ENCODE data around the gene PTGR2.
"Not testable (repeated sequence)": the region's sequence is repeated elsewhere in the genome, so short reads cannot be mapped to it uniquely, and the experiment has no call there.

The PTGR2 gene

GRCh38 chr14:73887694-73888459 is 36.2 kb downstream of the PTGR2 start:
- no peak for DNase-seq

GRCh38 chr14:73888460-73888725 is 36.8 kb downstream of the PTGR2 start:
- no peak for DNase-seq

GRCh38 chr14:73888971-73889370 is 37.3 kb downstream of the PTGR2 start:
- no peak for DNase-seq

- no peak for DNase-seq
These were observed 37.7 kb downstream of the PTGR2 start for GRCh38 chr14:73889376-73889775.

- not testable (repeated sequence) for DNase-seq
These were observed 42.6 kb downstream of the PTGR2 start for GRCh38 chr14:73894180-73894687.

GRCh38 chr14:73895939-73896338 is 44.3 kb downstream of the PTGR2 start:
- no peak for DNase-seq

GRCh38 chr14:73896521-73896920 is 44.9 kb downstream of the PTGR2 start:
- DNase-seq = no peak

- DNase-seq = no peak
These were observed 51.4 kb downstream of the PTGR2 start for GRCh38 chr14:73903028-73903427.

GRCh38 chr14:73909681-73910080 is 58.0 kb downstream of the PTGR2 start:
- DNase-seq = no peak

- DNase-seq = no peak
These were observed 61.6 kb downstream of the PTGR2 start for GRCh38 chr14:73913256-73913655.

GRCh38 chr14:73916324-73916723 is 64.7 kb downstream of the PTGR2 start:
- no peak for DNase-seq

- not testable (repeated sequence) for DNase-seq
These were observed 67.8 kb downstream of the PTGR2 start for GRCh38 chr14:73919457-73919856.

GRCh38 chr14:73924337-73924736 is 72.7 kb downstream of the PTGR2 start:
- DNase-seq = no peak
